Measurements from ENCODE around the gene HAUS8.
"Not testable (repeated sequence)": the region's sequence is repeated elsewhere in the genome, so short reads cannot be mapped to it uniquely, and the experiment has no call there.

Gene HAUS8

GRCh38 chr19:17026706-17027534, 48.3 kb downstream of the HAUS8 start, which contains the start of gene CPAMD8:
Gene CPAMD8, minus strand, starts transcription at chr19:17026810. Its CDS starts 168 bp downstream, at chr19:17026642.
- no peak for DNase-seq

GRCh38 chr19:17025991-17026658, 49.1 kb downstream of the HAUS8 start:
- DNase-seq = no peak

- no peak for DNase-seq
These were observed 49.9 kb downstream of the HAUS8 start for GRCh38 chr19:17025361-17025760.

- not testable (repeated sequence) for DNase-seq
These were observed 50.3 kb downstream of the HAUS8 start for GRCh38 chr19:17024941-17025340.

GRCh38 chr19:17023805-17024204, 51.4 kb downstream of the HAUS8 start:
- DNase-seq = no peak

GRCh38 chr19:17022738-17023137, 52.5 kb downstream of the HAUS8 start:
- no peak for DNase-seq

GRCh38 chr19:17021793-17022590, 53.3 kb downstream of the HAUS8 start:
- no peak for DNase-seq

GRCh38 chr19:17021328-17021727, 53.9 kb downstream of the HAUS8 start:
- DNase-seq = no peak

- DNase-seq = no peak
These were observed 54.4 kb downstream of the HAUS8 start for GRCh38 chr19:17020823-17021222.

- no peak for DNase-seq
These were observed 54.9 kb downstream of the HAUS8 start for GRCh38 chr19:17020385-17020784.

- not testable (repeated sequence) for DNase-seq
These were observed 60.9 kb downstream of the HAUS8 start for GRCh38 chr19:17014212-17014861.

GRCh38 chr19:17011485-17011884, 63.8 kb downstream of the HAUS8 start:
- no peak for DNase-seq

- DNase-seq = no peak
These were observed 68.7 kb downstream of the HAUS8 start for GRCh38 chr19:17006579-17006978.

GRCh38 chr19:17005000-17005399, 70.3 kb downstream of the HAUS8 start:
- DNase-seq = no peak

- DNase-seq = no peak
These were observed 70.9 kb downstream of the HAUS8 start for GRCh38 chr19:17004386-17004785.

GRCh38 chr19:17002455-17002854, 72.8 kb downstream of the HAUS8 start:
- no peak for DNase-seq

- DNase-seq = no peak
These were observed 73.6 kb downstream of the HAUS8 start for GRCh38 chr19:17001603-17002183.
